ENCODE results near the gene BBS12. TPM values are rescaled to one million over a fixed set of nuclear protein-coding genes. Genes with fewer than 3 reads are reported as not detected.

The BBS12 gene
- total and polyA plus RNA-seq, 4 donors: 0.53 to 2.1 (median 0.80) TPM

DNA sequence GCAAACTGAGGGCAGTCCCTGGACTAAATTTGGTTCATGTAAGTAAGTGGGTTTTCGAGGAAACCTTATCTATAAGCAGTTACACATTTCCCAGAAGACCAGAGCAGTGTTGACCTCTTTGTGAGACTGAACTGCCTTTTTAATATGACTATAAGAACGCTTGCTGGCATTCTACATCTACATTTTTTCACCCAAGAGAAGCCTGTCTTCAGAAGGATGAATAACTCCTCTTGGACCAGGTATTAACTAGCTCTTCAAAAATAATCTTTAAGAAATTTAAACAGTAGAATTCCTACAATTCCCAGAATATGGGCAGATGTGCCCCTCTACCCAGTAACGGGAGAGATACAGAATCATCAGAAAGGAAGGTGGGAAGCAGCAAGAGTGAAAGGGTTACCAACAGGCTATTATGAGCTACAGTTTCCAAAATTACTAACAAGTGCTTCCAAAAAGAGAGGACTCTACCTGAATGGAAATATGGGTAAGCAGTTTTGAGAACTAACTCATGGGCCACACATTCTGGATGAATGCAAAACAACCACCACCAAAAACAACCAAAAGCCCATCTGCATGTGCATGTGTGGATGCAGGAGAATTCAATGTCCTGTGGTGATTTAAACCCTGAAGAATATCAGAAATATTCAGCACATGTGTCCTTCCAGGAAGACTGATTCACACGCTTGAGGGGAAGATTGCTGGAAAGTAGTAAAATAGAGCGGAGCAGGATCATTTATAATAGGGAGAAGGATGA is 17.4 kb downstream of the BBS12 start:
- Histone ChIP-seq H3K9ac (ENCODE audit: low read depth in 1 of 2, low read length in 2 of 2) (no peak overlapping the region), H3K4me3 (ENCODE audit: low read depth in 1 of 3, low read length in 3 of 3) (no peak overlapping the region), H3K27ac (ENCODE audit: low read depth in 1 of 2, low read length in 2 of 2) (no peak overlapping the region), H3K9me3 (ENCODE audit: control insufficient read depth in 4 of 4, low read length in 3 of 4) (no peaks in the 10 kb centered on the region), H3K4me1 (ENCODE audit: control insufficient read depth in 4 of 4, insufficient read depth in 4 of 4, low read length in 3 of 4) (no peaks in the 10 kb centered on the region), H3K27me3 (ENCODE audit: control insufficient read depth in 4 of 4, insufficient read depth in 4 of 4, low read length in 3 of 4) (no peaks in the 10 kb centered on the region), H3K36me3 (ENCODE audit: control insufficient read depth in 4 of 4, insufficient read depth in 3 of 4, low read depth in 1 of 4, low read length in 3 of 4) (no peaks in the 10 kb centered on the region)
- TF ChIP-seq RXRA (IDR thresholded peaks at IDR 0.05) (no peak), YY1 (IDR thresholded peaks at IDR 0.05) (no peak)
- TF ChIP-seq, protein P1, sequence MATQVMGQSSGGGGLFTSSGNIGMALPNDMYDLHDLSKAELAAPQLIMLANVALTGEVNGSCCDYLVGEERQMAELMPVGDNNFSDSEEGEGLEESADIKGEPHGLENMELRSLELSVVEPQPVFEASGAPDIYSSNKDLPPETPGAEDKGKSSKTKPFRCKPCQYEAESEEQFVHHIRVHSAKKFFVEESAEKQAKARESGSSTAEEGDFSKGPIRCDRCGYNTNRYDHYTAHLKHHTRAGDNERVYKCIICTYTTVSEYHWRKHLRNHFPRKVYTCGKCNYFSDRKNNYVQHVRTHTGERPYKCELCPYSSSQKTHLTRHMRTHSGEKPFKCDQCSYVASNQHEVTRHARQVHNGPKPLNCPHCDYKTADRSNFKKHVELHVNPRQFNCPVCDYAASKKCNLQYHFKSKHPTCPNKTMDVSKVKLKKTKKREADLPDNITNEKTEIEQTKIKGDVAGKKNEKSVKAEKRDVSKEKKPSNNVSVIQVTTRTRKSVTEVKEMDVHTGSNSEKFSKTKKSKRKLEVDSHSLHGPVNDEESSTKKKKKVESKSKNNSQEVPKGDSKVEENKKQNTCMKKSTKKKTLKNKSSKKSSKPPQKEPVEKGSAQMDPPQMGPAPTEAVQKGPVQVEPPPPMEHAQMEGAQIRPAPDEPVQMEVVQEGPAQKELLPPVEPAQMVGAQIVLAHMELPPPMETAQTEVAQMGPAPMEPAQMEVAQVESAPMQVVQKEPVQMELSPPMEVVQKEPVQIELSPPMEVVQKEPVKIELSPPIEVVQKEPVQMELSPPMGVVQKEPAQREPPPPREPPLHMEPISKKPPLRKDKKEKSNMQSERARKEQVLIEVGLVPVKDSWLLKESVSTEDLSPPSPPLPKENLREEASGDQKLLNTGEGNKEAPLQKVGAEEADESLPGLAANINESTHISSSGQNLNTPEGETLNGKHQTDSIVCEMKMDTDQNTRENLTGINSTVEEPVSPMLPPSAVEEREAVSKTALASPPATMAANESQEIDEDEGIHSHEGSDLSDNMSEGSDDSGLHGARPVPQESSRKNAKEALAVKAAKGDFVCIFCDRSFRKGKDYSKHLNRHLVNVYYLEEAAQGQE (IDR thresholded peaks at IDR 0.05): no peak
- DNase-seq (ENCODE audit: low spot score): no peak
- WGBS: 84% methylated on average over 5 of the region's 5 CpGs

DNA sequence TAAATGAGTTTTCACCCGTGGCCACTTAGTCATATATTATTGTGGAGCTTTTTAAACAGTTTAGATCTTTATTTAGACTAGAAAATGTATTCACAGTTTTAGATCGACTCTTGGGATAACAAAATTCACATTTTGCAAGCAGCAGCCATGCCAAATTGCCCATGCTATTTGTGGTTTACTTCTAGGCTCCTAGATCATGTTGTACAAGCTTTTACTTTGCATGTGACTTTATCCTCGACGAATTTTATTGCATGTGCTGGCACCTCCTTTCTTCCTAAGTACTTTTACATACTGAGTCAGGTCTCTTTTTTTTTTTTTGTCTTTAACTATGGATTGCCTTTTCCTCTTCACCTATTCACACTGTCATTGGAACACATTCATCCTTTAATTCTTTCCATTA is 23.2 kb downstream of the BBS12 start:
- DNase-seq (ENCODE audit: low spot score): no peak
- H3K9ac ChIP-seq (ENCODE audit: low read depth in 1 of 2, low read length in 2 of 2): no peak overlapping the region
- no peaks in the 10 kb centered on the region for H3K9me3 ChIP-seq (ENCODE audit: control insufficient read depth in 4 of 4, low read length in 3 of 4)
- no peak overlapping the region for H3K4me3 ChIP-seq (ENCODE audit: low read depth in 1 of 3, low read length in 3 of 3)
- peaks cover 0 to 4% (median 0%) of the 10 kb centered on the region in 4 donors for H3K4me1 ChIP-seq (ENCODE audit: control insufficient read depth in 4 of 4, insufficient read depth in 4 of 4, low read length in 3 of 4)
- TF ChIP-seq EGR1 (IDR thresholded peaks at IDR 0.05; ENCODE audit: low read depth in 2 of 2) (no peak), CTCF (IDR thresholded peaks at IDR 0.05; ENCODE audit: low read depth, low read length, missing input control) (no peak), NR2F2 (IDR thresholded peaks at IDR 0.05) (no peak), FOXA1 (IDR thresholded peaks at IDR 0.05) (no peak)
- 62% methylated on average over 4 of the region's 4 CpGs for WGBS
- no peak overlapping the region for H3K27ac ChIP-seq (ENCODE audit: low read depth in 1 of 2, low read length in 2 of 2)
- no peaks in the 10 kb centered on the region for H3K27me3 ChIP-seq (ENCODE audit: control insufficient read depth in 4 of 4, insufficient read depth in 4 of 4, low read length in 3 of 4)
- H3K36me3 ChIP-seq (ENCODE audit: control insufficient read depth in 4 of 4, insufficient read depth in 3 of 4, low read depth in 1 of 4, low read length in 3 of 4): no peaks in the 10 kb centered on the region

DNA sequence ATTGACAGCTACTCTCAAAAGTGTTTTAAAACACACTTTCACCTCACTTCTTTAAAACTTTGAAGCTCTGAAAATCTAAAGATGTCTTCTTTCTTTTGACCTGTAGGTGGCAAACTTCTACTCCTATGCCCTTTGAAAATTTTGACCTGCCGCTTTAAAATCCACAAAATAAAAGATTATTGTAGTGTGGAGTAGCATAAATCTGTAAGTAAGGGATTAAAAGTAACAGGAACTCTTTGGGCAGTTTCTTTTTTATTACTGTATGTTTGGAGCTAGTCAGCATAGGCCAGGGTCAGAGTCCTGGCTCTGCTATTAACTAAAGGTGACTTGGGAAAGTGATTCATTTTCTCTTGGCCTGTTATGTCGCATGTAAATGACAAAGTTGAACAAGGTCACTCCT is 25.5 kb downstream of the BBS12 start:
- H3K27me3 ChIP-seq (ENCODE audit: control insufficient read depth in 4 of 4, insufficient read depth in 4 of 4, low read length in 3 of 4): no peaks in the 10 kb centered on the region
- H3K27ac ChIP-seq (ENCODE audit: low read depth in 1 of 2, low read length in 2 of 2): no peak overlapping the region
- no peak overlapping the region for H3K4me3 ChIP-seq (ENCODE audit: low read depth in 1 of 3, low read length in 3 of 3)
- 14% methylated on average over 2 of the region's 2 CpGs for WGBS
- DNase-seq (ENCODE audit: low spot score): no peak
- H3K9ac ChIP-seq (ENCODE audit: low read depth in 1 of 2, low read length in 2 of 2): peak overlapping the region; percentile 19 to 47
- H3K9me3 ChIP-seq (ENCODE audit: control insufficient read depth in 4 of 4, low read length in 3 of 4): no peaks in the 10 kb centered on the region
- TF ChIP-seq RAD21 (IDR thresholded peaks at IDR 0.05) (peak; percentile 90), NR2F2 (IDR thresholded peaks at IDR 0.05) (no peak), CTCF (IDR thresholded peaks at IDR 0.05; ENCODE audit: low read depth, low read length, missing input control) (peak; percentile 58)
- no peaks in the 10 kb centered on the region for H3K36me3 ChIP-seq (ENCODE audit: control insufficient read depth in 4 of 4, insufficient read depth in 3 of 4, low read depth in 1 of 4, low read length in 3 of 4)
- H3K4me1 ChIP-seq (ENCODE audit: control insufficient read depth in 4 of 4, insufficient read depth in 4 of 4, low read length in 3 of 4): peaks cover 0 to 6% (median 1%) of the 10 kb centered on the region in 4 donors
